Smooth muscle cell (in vitro differentiated cells): ENCODE data around the gene AUTS2. TPM values are rescaled to one million over a fixed set of nuclear protein-coding genes. Genes with fewer than 3 reads are reported as not detected.
A peak's percentile ranks its signal among the peaks of the same experiment; 100 is the strongest.

Source experiments
- DNase-seq: peaks from one replicate; lab custom pipeline; 2025; ENCODE audit not compliant: unreplicated experiment; lab: John Stamatoyannopoulos, UW
- H2AFZ ChIP-seq: fragments of 200-600 bp; sonication (generic); 2 replicates; pipeline ENCODE4 v1.6.0; 2016; ENCODE audit warnings: antibody characterized with exemption, low read depth, mild to moderate bottlenecking
- H3F3A ChIP-seq: fragments of 200-600 bp; sonication (generic); 2 replicates; pipeline ENCODE4 v1.6.0; 2017; ENCODE audit warnings: antibody characterized with exemption, low read depth
- H3K27ac ChIP-seq: fragments of 200-600 bp; sonication (generic); 2 replicates; pipeline ENCODE4 v1.5.1; 2016; ENCODE audit warnings: low read depth, mild to moderate bottlenecking
- H3K27me3 ChIP-seq: fragments of 200-600 bp; sonication (generic); 2 replicates; pipeline ENCODE4 v1.6.1; 2016; ENCODE audit warnings: low read depth, mild to moderate bottlenecking
- H3K36me3 ChIP-seq: fragments of 200-600 bp; sonication (generic); 2 replicates; pipeline ENCODE4 v1.5.1; 2016; ENCODE audit warnings: low read depth
- H3K4me1 ChIP-seq: fragments of 200-600 bp; sonication (generic); 2 replicates; pipeline ENCODE4 v1.5.1; 2016; ENCODE audit warnings: low read depth
- H3K4me2 ChIP-seq: fragments of 200-600 bp; sonication (generic); 2 replicates; pipeline ENCODE4 v1.6.0; 2016; ENCODE audit warnings: mild to moderate bottlenecking
- H3K4me3 ChIP-seq: fragments of 200-600 bp; sonication (generic); 2 replicates; pipeline ENCODE4 v1.5.1; 2016; ENCODE audit warnings: mild to moderate bottlenecking
- H3K79me2 ChIP-seq: fragments of 200-600 bp; sonication (generic); 2 replicates; pipeline ENCODE4 v1.6.0; 2016; ENCODE audit warnings: low read depth, mild to moderate bottlenecking
- H3K9ac ChIP-seq: fragments of 200-600 bp; sonication (generic); 2 replicates; pipeline ENCODE4 v1.6.0; 2016; ENCODE audit warnings: low read depth
- H3K9me3 ChIP-seq: fragments of 200-600 bp; sonication (generic); replicated peaks from 2 replicates; pipeline ENCODE4 v1.5.1; 2016; ENCODE audit warnings: low read depth
- H4K20me1 ChIP-seq: fragments of 200-600 bp; sonication (generic); 2 replicates; pipeline ENCODE4 v1.6.0; 2016; ENCODE audit warnings: low read depth
- CTCF ChIP-seq: fragments of 200-600 bp; sonication (generic); IDR thresholded peaks from 2 replicates; pipeline ENCODE4 v1.5.1; 2017; ENCODE audit warnings: borderline replicate concordance, mild to moderate bottlenecking, antibody characterized with exemption; ENCODE audit not compliant: insufficient read depth, poor library complexity, severe bottlenecking
- WGBS: methylation state at CpG from one replicate; pipeline ENCODE4 v1.1.7; 2016; ENCODE audit warnings: low lambda C conversion rate; 5-methylcytosine and 5-hydroxymethylcytosine counted together
- polyA plus RNA-seq: library from polyadenylated mRNA; unstranded; fragments of >200 nt; fragmentation: Nextera tagmentation; extraction: Ambion mirVana; gene quantifications from 2 replicates; pipeline ENCODE4 v1.2.1, GENCODE V29; 2016
- total RNA-seq: library from RNA; depleted of rRNA; stranded (reverse); fragments of >200 nt; gene quantifications from 2 replicates; pipeline ENCODE4 v1.2.3, GENCODE V29; 2014

Gene AUTS2
- total and polyA plus RNA-seq, 2 experiments from 2014 or later, result 6.5 to 8.6 TPM

GRCh38 chr7:69564454-69565417 is 33.5 kb upstream of the AUTS2 start:
- Histone ChIP-seq H3K9ac (no peak overlapping the region), H4K20me1 (no peaks in the 10 kb centered on the region), H3K27ac (no peak overlapping the region), H3F3A (no peaks in the 10 kb centered on the region), H3K4me2 (no peak overlapping the region), H3K79me2 (no peaks in the 10 kb centered on the region), H3K4me1 (no peaks in the 10 kb centered on the region), H3K4me3 (no peak overlapping the region), H3K36me3 (no peaks in the 10 kb centered on the region), H3K27me3 (peaks cover 22% of the 10 kb centered on the region), H2AFZ (no peak overlapping the region), H3K9me3 (no peaks in the 10 kb centered on the region)
- WGBS, result 75% methylated on average over 7 of the region's 7 CpGs
- no peak for TF ChIP-seq CTCF
- peak; percentile 3 for DNase-seq

GRCh38 chr7:69567800-69568199 is 30.5 kb upstream of the AUTS2 start:
- H3K27ac ChIP-seq, result no peak overlapping the region
- WGBS, result 77% methylated on average over 2 of the region's 2 CpGs
- no peak for DNase-seq
- H3K79me2 ChIP-seq, result no peaks in the 10 kb centered on the region
- TF ChIP-seq CTCF, result no peak
- H3K27me3 ChIP-seq, result peaks cover 22% of the 10 kb centered on the region
- H3K4me3 ChIP-seq, result no peak overlapping the region
- no peak overlapping the region for H3K4me2 ChIP-seq
- H3K9ac ChIP-seq, result no peak overlapping the region
- H3K4me1 ChIP-seq, result no peaks in the 10 kb centered on the region
- H3K9me3 ChIP-seq, result no peaks in the 10 kb centered on the region
- H2AFZ ChIP-seq, result no peak overlapping the region
- no peaks in the 10 kb centered on the region for H3F3A ChIP-seq
- H3K36me3 ChIP-seq, result no peaks in the 10 kb centered on the region
- H4K20me1 ChIP-seq, result no peaks in the 10 kb centered on the region

- no peak for DNase-seq
- TF ChIP-seq CTCF, result no peak
- H2AFZ ChIP-seq, result no peak overlapping the region
- H3K27me3 ChIP-seq, result peaks cover 22% of the 10 kb centered on the region
- no peaks in the 10 kb centered on the region for H4K20me1 ChIP-seq
- H3K9me3 ChIP-seq, result no peaks in the 10 kb centered on the region
- H3K4me2 ChIP-seq, result no peak overlapping the region
- no peaks in the 10 kb centered on the region for H3K79me2 ChIP-seq
- H3F3A ChIP-seq, result no peaks in the 10 kb centered on the region
- no peak overlapping the region for H3K27ac ChIP-seq
- no peaks in the 10 kb centered on the region for H3K36me3 ChIP-seq
- H3K4me3 ChIP-seq, result no peak overlapping the region
- H3K4me1 ChIP-seq, result no peaks in the 10 kb centered on the region
- 55% methylated on average over 6 of the region's 6 CpGs for WGBS
- H3K9ac ChIP-seq, result no peak overlapping the region
These were observed 30.0 kb upstream of the AUTS2 start for GRCh38 chr7:69568266-69568665.
